Posterior vena cava (tissue), 2 donors: ENCODE measurements around the gene ASIC4. TPM values are rescaled to one million over a fixed set of nuclear protein-coding genes. Genes with fewer than 3 reads are reported as not detected.

Source experiments
- DNase-seq: peaks from one replicate; pipeline ENCODE4 v3.0.0-alpha.2; 2020; ENCODE audit warnings: low spot score
- intact Hi-C, 2 donors: fragments of 100-400 bp; cut with DNase I; formaldehyde crosslinking; loops; one replicate each; pipeline versions ENCODE4 v1.14.1 to v1.14.2; 2022 to 2023
- long read RNA-seq, 2 donors: library from polyadenylated mRNA; unstranded; transcript quantifications; one replicate each; pipeline ENCODE4 v2.0.0, GENCODE V29; 2020 to 2021
- total RNA-seq, 2 donors: library from RNA; stranded (reverse); fragmentation: NEBNext Ultra II Directional; extraction: Animal tissue kit (Norgen Biotek cat#: 25700); gene quantifications; one replicate each; pipeline ENCODE4 v1.2.1, GENCODE V29; 2021
- donor health status: DM: yes; HTN: yes; CAD: no.
- donor health status: DM: yes; HTN: yes; CAD: no.

The ASIC4 gene
- under 1 TPM in 1 of 2 donors, not detected in 1; 0.38 TPM for total RNA-seq
- long read RNA-seq, donor 1, result 0 reads
- long read RNA-seq, donor 2, result 0 reads

GRCh38 chr2:219514196-219514761 lies at the start of gene ASIC4:
Gene ASIC4 (plus strand): TSS chr2:219514482. CDS start chr2:219514725, 243 bp downstream.
- intact Hi-C loops, result no loop called here
- DNase-seq, result no peak

DNA sequence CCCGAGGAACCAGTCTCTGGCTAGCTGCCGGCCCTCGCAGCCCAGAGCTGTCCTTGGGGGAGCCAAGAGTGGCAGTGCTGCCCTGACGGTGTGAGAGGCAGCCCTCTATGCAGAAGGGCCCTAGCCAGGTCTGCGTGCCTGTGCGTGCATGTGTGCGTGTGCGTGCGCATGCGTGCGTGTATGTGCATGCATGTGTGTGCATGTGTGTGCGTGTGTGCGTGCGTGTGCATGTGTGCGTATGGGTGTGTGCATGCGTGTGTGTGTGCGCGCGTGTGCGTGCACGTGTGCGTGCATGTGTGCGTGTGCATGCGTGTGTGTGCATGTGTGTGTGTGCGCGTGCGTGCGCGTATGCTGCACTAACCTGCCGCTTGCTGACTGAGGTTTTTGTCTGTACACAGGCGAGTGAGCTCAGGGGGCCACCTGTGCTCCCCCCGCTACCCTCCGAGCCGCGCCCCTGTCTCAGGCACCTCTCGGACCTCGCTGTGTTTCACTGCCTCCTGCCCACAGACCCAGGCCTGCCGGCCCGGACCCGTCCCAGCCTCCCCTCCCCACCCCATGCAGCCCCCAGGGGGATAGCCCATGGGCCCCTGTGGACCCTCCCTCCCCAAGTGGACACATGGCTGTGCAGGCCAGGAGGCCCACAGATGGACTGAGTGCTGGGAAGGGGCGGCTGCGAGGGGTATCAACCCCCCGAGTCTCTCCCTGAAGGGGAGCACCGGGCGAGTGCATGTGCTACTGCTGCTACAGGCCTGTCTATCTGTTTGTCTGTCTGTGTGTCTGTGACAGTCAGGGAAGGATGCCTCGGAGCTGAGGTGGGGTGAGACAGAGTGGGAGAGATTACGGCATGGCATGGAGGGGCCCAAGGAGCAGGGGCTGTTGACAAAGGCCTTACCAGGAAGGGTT lies 48.4 kb upstream of the ASIC4 start:
- DNase-seq, result no peak
- intact Hi-C loops, result no loop called here

DNA sequence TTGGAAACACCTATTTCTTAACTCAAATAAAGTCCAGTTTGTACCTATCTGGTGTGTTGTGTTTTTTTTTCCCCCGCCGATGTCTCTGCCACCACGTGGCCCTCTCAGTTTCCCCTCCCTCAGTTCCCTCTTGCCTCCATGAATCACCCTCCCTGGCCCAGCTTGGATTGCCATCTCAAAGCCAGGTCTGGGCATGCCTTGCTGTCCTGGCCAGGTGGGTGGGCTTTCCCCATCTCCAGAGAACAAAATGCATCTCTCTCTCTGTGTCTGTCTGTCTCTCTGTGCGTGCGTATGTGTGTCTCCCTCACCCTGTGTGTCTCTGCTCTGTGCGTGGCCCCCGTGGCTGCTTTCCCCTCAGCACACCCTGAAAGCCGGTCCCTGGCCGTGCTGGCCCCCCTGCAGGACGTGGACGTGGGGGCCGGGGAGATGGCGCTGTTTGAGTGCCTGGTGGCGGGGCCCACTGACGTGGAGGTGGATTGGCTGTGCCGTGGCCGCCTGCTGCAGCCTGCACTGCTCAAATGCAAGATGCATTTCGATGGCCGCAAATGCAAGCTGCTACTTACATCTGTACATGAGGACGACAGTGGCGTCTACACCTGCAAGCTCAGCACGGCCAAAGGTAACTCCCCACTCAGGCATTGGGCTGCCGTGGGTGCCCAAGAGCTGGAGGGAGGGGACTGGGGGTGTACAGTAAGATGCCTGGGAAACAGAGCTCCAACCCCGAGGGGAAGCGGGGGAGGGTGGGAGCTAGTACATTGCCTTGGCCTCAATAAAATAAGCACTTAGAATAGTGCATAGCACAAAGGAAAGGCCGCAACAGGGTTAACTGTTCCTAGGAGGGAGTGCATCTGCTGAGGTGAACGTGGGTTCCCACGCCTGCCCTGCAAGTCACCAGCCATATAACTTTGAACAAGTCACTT lies 47.2 kb upstream of the ASIC4 start:
- intact Hi-C loops, result no loop called here
- DNase-seq, result no peak

- intact Hi-C loops, result no loop called here
- no peak for DNase-seq
Measured at GRCh38 chr2:219467736-219468075, 46.6 kb upstream of the ASIC4 start.

GRCh38 chr2:219468410-219469185 lies 45.7 kb upstream of the ASIC4 start:
- DNase-seq, result no peak
- intact Hi-C loops, result no loop called here

- intact Hi-C loops, result no loop called here
Measured at GRCh38 chr2:219469186-219469724, 45.0 kb upstream of the ASIC4 start.

DNA sequence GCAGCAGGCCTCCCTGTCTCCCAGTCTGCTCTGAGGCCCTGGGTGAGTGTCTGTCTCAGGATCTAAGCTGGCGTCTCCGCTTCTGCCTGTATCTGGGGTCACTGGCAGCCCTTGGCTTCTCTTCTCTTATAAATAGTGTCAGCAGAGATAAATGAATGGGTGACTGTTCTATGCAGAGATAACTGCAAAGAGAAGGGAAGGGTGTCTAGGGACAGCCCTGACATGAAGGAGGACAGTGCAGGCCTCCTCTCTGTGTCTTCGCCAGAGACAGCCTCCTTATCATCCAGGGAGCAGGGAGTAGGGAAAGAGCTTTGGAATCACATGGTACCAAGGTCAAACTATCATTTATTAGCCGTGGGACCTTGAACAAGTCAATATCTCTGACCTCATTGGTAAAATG lies 43.9 kb upstream of the ASIC4 start:
- DNase-seq, result no peak
- intact Hi-C loops, result loop anchor here in 1 of 2 donors (10.0 kb wide), 1 partner anchor 66 kb away; no protein-coding TSS in a partner anchor

More at GRCh38 chr2:219469186-219469724, 45.0 kb upstream of the ASIC4 start:
- DNase-seq, result no peak

GRCh38 chr2:219471476-219472371 lies 42.6 kb upstream of the ASIC4 start:
- no peak for DNase-seq
- intact Hi-C loops, result loop anchor here in 1 of 2 donors (10.0 kb wide), 1 partner anchor 67 kb away; no protein-coding TSS in a partner anchor

DNA sequence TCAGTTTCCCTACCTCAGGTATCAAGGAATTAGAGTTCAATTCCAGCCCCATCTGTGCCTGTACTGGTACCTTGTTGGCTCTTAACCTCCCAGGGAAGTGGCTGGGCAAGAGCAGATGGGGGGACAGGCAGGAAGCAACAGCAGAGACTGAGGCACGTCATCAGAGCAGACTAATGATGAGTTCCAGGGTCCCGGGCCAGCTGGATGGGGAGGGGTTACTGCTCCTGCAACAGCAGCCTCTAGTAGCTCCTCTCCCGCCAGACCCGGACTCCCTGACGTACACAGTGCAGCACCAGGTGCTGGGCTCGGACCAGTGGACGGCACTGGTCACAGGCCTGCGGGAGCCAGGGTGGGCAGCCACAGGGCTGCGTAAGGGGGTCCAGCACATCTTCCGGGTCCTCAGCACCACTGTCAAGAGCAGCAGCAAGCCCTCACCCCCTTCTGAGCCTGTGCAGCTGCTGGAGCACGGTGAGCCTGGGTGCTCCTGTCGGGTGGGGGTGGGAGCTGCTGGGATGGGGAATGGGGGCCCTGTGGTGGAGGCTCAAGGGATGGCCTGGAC lies 41.6 kb upstream of the ASIC4 start:
- intact Hi-C loops, result loop anchor here in 1 of 2 donors (10.0 kb wide), 1 partner anchor 68 kb away; no protein-coding TSS in a partner anchor
- no peak for DNase-seq

GRCh38 chr2:219473511-219473910 lies 40.8 kb upstream of the ASIC4 start:
- DNase-seq, result no peak
- intact Hi-C loops, result loop anchor here in 1 of 2 donors (10.0 kb wide), 1 partner anchor 69 kb away; no protein-coding TSS in a partner anchor

DNA sequence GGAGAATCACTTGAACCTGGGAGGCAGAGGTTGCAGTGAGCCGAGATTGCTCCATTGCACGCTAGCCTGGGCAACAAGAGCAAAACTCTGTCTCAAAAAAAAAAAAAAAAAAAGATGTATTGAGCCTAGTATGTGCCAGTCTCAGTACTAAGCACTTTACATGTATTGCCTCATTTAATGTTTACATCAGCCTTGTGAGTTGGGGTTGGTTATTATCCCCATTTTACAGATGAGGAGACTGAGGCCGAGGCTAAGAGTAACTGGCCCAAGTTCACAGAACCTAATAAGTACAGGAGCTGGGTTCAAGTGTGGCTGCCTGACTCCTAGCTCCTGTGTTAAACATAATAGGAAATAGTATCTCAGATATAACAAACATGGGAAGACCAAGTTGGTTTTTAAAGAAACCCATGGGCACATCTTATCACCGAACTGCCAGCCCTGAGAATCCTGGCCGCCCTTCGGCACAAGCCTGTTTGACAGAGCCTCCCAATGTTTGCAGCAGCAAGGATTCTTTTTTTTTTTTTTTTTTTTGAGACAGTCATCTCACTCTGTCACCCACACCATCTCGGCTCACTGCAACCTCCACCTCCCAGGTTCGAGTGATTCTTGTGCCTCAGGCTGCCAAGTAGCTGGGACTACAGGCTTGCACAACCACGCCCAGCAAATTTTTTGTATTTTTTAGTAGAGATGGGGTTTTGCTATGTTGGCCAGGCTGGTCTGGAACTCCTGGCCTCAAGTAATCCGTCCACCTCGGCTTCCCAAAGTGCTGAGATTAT lies 39.8 kb upstream of the ASIC4 start:
- intact Hi-C loops, result loop anchor here in 1 of 2 donors (10.0 kb wide), 1 partner anchor 70 kb away; no protein-coding TSS in a partner anchor
- no peak for DNase-seq

- no peak for DNase-seq
- intact Hi-C loops, result loop anchor here in 1 of 2 donors (10.0 kb wide), 1 partner anchor 70 kb away; no protein-coding TSS in a partner anchor
Measured at GRCh38 chr2:219475278-219475677, 39.0 kb upstream of the ASIC4 start.

DNA sequence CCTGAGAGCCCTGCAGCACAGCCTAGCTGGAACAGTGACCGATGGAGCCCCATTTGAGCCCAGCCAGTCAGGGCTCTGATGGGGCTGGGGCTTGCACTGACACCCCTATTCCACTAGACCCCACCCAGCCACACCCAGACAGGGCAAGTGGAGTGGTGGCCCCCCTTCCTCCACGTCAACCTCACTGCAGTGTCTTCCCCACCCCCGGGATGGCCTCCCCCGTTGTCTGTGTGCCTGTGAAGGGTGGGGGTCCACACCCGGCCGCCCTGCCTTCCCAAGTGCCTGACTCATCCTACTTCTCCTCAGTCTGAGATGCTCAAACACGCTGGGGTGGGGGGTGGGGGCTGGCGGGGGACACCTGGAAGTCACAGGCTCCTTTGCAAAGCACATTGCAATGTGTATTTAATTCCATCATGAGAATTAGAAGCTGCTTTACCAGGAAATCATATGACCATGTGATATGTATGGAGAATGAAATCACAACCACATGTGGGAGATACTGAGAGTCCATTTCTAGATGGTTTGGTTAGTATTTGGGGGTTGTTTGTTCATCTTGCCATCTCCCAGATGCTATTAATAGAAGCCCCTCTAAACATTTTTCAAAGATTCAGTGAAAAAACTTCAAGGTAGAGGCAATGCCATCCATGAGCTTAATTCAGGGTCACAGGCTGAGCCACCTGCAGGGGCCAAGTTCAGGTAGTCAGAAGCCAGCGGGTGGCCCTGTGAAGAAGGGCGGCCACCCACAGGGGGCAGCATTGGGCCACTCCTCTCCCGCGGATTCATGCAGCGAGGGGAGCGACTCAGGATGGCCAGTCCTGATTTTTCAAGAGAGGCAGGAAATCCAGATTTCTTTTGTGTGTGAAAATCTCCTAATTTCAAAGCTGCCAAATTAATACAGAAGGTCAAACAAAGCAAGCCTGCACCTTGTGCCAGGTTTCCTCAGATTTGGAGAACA lies 38.3 kb upstream of the ASIC4 start:
- DNase-seq, result peak; percentile 91
- intact Hi-C loops, result loop anchor here in 1 of 2 donors (10.0 kb wide), 1 partner anchor 71 kb away; no protein-coding TSS in a partner anchor

DNA sequence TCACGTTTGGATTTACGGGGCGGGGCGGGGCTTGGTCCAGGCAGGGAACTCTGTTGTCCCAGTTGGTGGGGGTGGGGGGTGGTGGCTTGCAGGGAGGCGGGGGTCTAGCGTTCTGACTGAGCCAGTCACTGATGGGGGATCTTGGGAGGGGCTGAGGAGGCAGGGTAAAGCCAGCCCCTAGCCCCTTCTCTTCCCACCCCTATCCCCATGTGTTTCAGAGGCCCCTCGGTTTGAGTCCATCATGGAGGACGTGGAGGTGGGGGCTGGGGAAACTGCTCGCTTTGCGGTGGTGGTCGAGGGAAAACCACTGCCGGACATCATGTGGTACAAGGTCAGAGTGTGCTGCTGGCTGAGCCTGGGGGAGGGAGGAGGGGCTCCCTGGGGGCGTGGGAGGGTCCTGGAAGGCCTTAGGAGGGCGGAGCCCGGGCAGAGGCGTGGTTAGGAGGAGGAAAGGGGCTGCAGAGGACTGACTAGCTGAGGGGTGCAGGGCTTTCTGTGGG lies 37.6 kb upstream of the ASIC4 start:
- no peak for DNase-seq
- intact Hi-C loops, result loop anchor here in 1 of 2 donors (10.0 kb wide), 1 partner anchor 72 kb away; no protein-coding TSS in a partner anchor

- DNase-seq, result no peak
- intact Hi-C loops, result loop anchor here in 1 of 2 donors (10.0 kb wide), 1 partner anchor 72 kb away; no protein-coding TSS in a partner anchor
Measured at GRCh38 chr2:219477179-219477578, 37.1 kb upstream of the ASIC4 start.
